Upper lobe of left lung (tissue), 6 donors: ENCODE results near the gene RPS6KL1. TPM values are rescaled to one million over a fixed set of nuclear protein-coding genes. Genes with fewer than 3 reads are reported as not detected.
A peak's percentile ranks its signal among the peaks of the same experiment; 100 is the strongest.

Source experiments
- ATAC-seq, 2 donors: fragments of 200-7000 bp; cut with Tn5 transposase; one replicate each; pipeline ENCODE4 v1.9.1; 2022; ENCODE audit warnings: mild to moderate bottlenecking in 2 of 2, moderate library complexity in 2 of 2; ENCODE audit not compliant: low FRiP score in 2 of 2
- DNase-seq, 2 donors: peaks; one replicate each; pipeline ENCODE4 v3.0.0-alpha.2; 2019 to 2020
- H3K27ac ChIP-seq, 4 donors: fragments of 200-600 bp; sonication (generic); one replicate each; pipeline ENCODE4 v1.5.1; 2016 to 2019
- H3K27me3 ChIP-seq, 4 donors: fragments of 200-600 bp; sonication (generic); one replicate each; pipeline ENCODE4 v1.5.1; 2017 to 2019
- H3K36me3 ChIP-seq, 4 donors: fragments of 200-600 bp; sonication (generic); one replicate each; pipeline ENCODE4 v1.5.1; 2016 to 2019
- H3K4me1 ChIP-seq, 4 donors: fragments of 200-600 bp; sonication (generic); one replicate each; pipeline ENCODE4 v1.5.1; 2018 to 2019
- H3K4me3 ChIP-seq, 4 donors: fragments of 200-600 bp; sonication (generic); one replicate each; pipeline ENCODE4 v1.5.1; 2017 to 2019; ENCODE audit warnings: mild to moderate bottlenecking in 2 of 4, moderate library complexity in 1 of 4
- H3K9me3 ChIP-seq, 4 donors: fragments of 200-600 bp; sonication (generic); one replicate each; pipeline ENCODE4 v1.5.1; 2018 to 2019
- CTCF ChIP-seq, 6 experiments: fragments of 450-650 bp in 4 of 6; fragments of 200-600 bp in 2 of 6; sonication (generic) in 2 of 6; IDR thresholded peaks; one replicate each; pipeline ENCODE4 v1.5.1; 2016 to 2019; ENCODE audit warnings: antibody characterized with exemption in 6 of 6
- EP300 ChIP-seq, 4 donors: sonication (generic); formaldehyde crosslinking; IDR thresholded peaks; one replicate each; pipeline ENCODE4 v1.5.1; 2017; ENCODE audit warnings: antibody characterized with exemption in 4 of 4, control low read depth in 2 of 4
- POLR2A ChIP-seq, 4 donors: fragments of 450-650 bp; IDR thresholded peaks; one replicate each; pipeline ENCODE4 v1.5.1; 2016 to 2017; ENCODE audit warnings: antibody characterized with exemption in 4 of 4, mild to moderate bottlenecking in 2 of 4
- POLR2AphosphoS5 ChIP-seq, 2 donors: sonication (generic); formaldehyde crosslinking; IDR thresholded peaks; one replicate each; pipeline ENCODE4 v1.5.1; 2017; ENCODE audit warnings: antibody characterized with exemption in 2 of 2
- WGBS, 2 donors: methylation state at CpG; one replicate each; pipeline ENCODE4 v1.1.5; 2017 to 2018; 5-methylcytosine and 5-hydroxymethylcytosine counted together
- total RNA-seq, 6 donors: library from RNA; depleted of rRNA in 4 of 6; stranded (reverse); fragments of >200 nt in 4 of 6; gene quantifications; one replicate each; pipeline versions ENCODE4 v1.1.0 to v1.2.1, GENCODE V29; 2016 to 2021
- donor health status: DM: no; HTN: no; CAD: no; lungs with moderate emphysema.
- donor health status: DM: no; HTN: yes; CAD: no; lungs with severe emphysema.

Gene RPS6KL1
- total RNA-seq, 6 donors from 2014 or later = 3.4 to 29.3 (median 7.3) TPM

GRCh38 chr14:74955229-74956026 is 32.4 kb upstream of the RPS6KL1 start, which contains the start of gene PGF:
TSS of gene PGF (minus strand) at chr14:74955597. CDS start at chr14:74955242, 355 bp downstream.
- ATAC-seq (peak in 1 of 2 donors; percentile 91), DNase-seq (peak; percentile 76 to 94)
- TF ChIP-seq POLR2A (IDR thresholded peaks at IDR 0.05) (peak in 2 of 4 donors; percentile 39 to 48), POLR2AphosphoS5 (IDR thresholded peaks at IDR 0.05) (peak in 1 of 2 donors; percentile 75), EP300 (IDR thresholded peaks at IDR 0.05) (no peak), CTCF (IDR thresholded peaks at IDR 0.05) (no peak)
- 4 to 13% methylated on average over 4 to 11 of the region's 73 CpGs for WGBS, 2 donors
- Histone ChIP-seq H3K27me3 (peaks cover 0 to 11% (median 0%) of the 10 kb centered on the region in 4 donors), H3K36me3 (no peaks in the 10 kb centered on the region), H3K4me3 (peak within 1 kb of the TSS; percentile 27 to 64 (median 51)), H3K27ac (peak within 1 kb of the TSS in 2 of 4 donors; percentile 21 to 28), H3K4me1 (peaks cover 7 to 20% (median 15%) of the 10 kb centered on the region in 4 donors), H3K9me3 (no peaks in the 10 kb centered on the region)

GRCh38 chr14:74954947-74955228 is 31.8 kb upstream of the RPS6KL1 start:
- WGBS, 2 donors = 3% methylated on average over 3 of the region's 3 CpGs; no CpG with 5 or more reads in 1 of the 2 donors
- ATAC-seq (peak in 1 of 2 donors; percentile 3), DNase-seq (no peak)
- Histone ChIP-seq H3K36me3 (no peaks in the 10 kb centered on the region), H3K27ac (peak overlapping the region in 1 of 4 donors; percentile 17), H3K4me1 (peaks cover 7 to 20% (median 15%) of the 10 kb centered on the region in 4 donors), H3K4me3 (peak overlapping the region; percentile 27 to 64 (median 51)), H3K27me3 (peaks cover 0 to 11% (median 0%) of the 10 kb centered on the region in 4 donors), H3K9me3 (no peaks in the 10 kb centered on the region)
- no peak for TF ChIP-seq CTCF (IDR thresholded peaks at IDR 0.05)
- TF ChIP-seq POLR2A (IDR thresholded peaks at IDR 0.05) = no peak
- TF ChIP-seq EP300 (IDR thresholded peaks at IDR 0.05) = no peak
- no peak for TF ChIP-seq POLR2AphosphoS5 (IDR thresholded peaks at IDR 0.05)

GRCh38 chr14:74954232-74954946 is 31.3 kb upstream of the RPS6KL1 start:
- H3K4me3 ChIP-seq = peak overlapping the region in 3 of 4 donors; percentile 44 to 64 (median 58)
- peak overlapping the region in 1 of 4 donors; percentile 21 for H3K27ac ChIP-seq
- no peak for ATAC-seq
- DNase-seq = peak in 1 of 2 donors; percentile 78
- H3K36me3 ChIP-seq = no peaks in the 10 kb centered on the region
- peaks cover 7 to 20% (median 15%) of the 10 kb centered on the region in 4 donors for H3K4me1 ChIP-seq
- H3K27me3 ChIP-seq = peaks cover 0 to 11% (median 0%) of the 10 kb centered on the region in 4 donors
- WGBS, 2 donors = 60 to 64% methylated on average over 9 to 12 of the region's 18 CpGs
- TF ChIP-seq POLR2AphosphoS5 (IDR thresholded peaks at IDR 0.05) = no peak
- no peak for TF ChIP-seq POLR2A (IDR thresholded peaks at IDR 0.05)
- no peak for TF ChIP-seq CTCF (IDR thresholded peaks at IDR 0.05)
- TF ChIP-seq EP300 (IDR thresholded peaks at IDR 0.05) = no peak
- no peaks in the 10 kb centered on the region for H3K9me3 ChIP-seq

GRCh38 chr14:74953686-74954085 is 30.6 kb upstream of the RPS6KL1 start:
- WGBS, 2 donors = 81 to 86% methylated on average over 3 to 5 of the region's 5 CpGs
- Histone ChIP-seq H3K4me1 (peaks cover 7 to 20% (median 15%) of the 10 kb centered on the region in 4 donors), H3K36me3 (no peaks in the 10 kb centered on the region), H3K27ac (no peak overlapping the region), H3K27me3 (peaks cover 0 to 11% (median 0%) of the 10 kb centered on the region in 4 donors), H3K9me3 (no peaks in the 10 kb centered on the region), H3K4me3 (peak overlapping the region in 3 of 4 donors; percentile 44 to 64 (median 58))
- DNase-seq (no peak), ATAC-seq (no peak)
- TF ChIP-seq CTCF (IDR thresholded peaks at IDR 0.05) (no peak), POLR2AphosphoS5 (IDR thresholded peaks at IDR 0.05) (no peak), EP300 (IDR thresholded peaks at IDR 0.05) (no peak), POLR2A (IDR thresholded peaks at IDR 0.05) (no peak)
